Muscle of arm (tissue), 14 donors: ENCODE measurements around the gene CNR1. TPM values are rescaled to one million over a fixed set of nuclear protein-coding genes. Genes with fewer than 3 reads are reported as not detected.
"Not testable (repeated sequence)": the region's sequence is repeated elsewhere in the genome, so short reads cannot be mapped to it uniquely, and the experiment has no call there.

Source experiments
- DNase-seq: peaks from one replicate; pipeline ENCODE4 v3.0.0-alpha.2; 2013
- long read RNA-seq, 11 donors: transcript quantifications; one replicate each; lab custom pipeline, GENCODE V29; 2026
- polyA plus RNA-seq, 12 donors: library from polyadenylated mRNA; unstranded; fragments of 120-200 nt; gene quantifications; one replicate each; pipeline ENCODE4 v1.2.1, GENCODE V29; 2013; ENCODE audit not compliant: insufficient read length in 12 of 12

Gene CNR1
- 1 to 10 TPM in 2 of 12 donors, under 1 TPM in 9, not detected in 1; 0.20 to 2.4 (median 0.36) TPM for polyA plus RNA-seq
- long read RNA-seq, donor 1, full-length matches to known transcripts, result 12 of 12 reads
- long read RNA-seq, donor 1, partial matches to known transcripts, result 0 of 12 reads
- long read RNA-seq, donor 1, other reads (novel, unspliced or antisense), result 0 of 12 reads
- long read RNA-seq, donor 2, result 0 reads
- long read RNA-seq, donor 3, result 0 reads
- long read RNA-seq, donor 4, partial matches to known transcripts, result 0 of 1 reads
- long read RNA-seq, donor 4, other reads (novel, unspliced or antisense), result 0 of 1 reads
- long read RNA-seq, donor 5, result 0 reads
- long read RNA-seq, donor 6, result 0 reads
- long read RNA-seq, donor 7, result 0 reads
- long read RNA-seq, donor 8, result 0 reads
- long read RNA-seq, donor 9, full-length matches to known transcripts, result 1 of 1 reads
- long read RNA-seq, donor 9, partial matches to known transcripts, result 0 of 1 reads
- long read RNA-seq, donor 9, other reads (novel, unspliced or antisense), result 0 of 1 reads
- long read RNA-seq, donor 10, result 0 reads
- long read RNA-seq, donor 11, result 0 reads

DNA sequence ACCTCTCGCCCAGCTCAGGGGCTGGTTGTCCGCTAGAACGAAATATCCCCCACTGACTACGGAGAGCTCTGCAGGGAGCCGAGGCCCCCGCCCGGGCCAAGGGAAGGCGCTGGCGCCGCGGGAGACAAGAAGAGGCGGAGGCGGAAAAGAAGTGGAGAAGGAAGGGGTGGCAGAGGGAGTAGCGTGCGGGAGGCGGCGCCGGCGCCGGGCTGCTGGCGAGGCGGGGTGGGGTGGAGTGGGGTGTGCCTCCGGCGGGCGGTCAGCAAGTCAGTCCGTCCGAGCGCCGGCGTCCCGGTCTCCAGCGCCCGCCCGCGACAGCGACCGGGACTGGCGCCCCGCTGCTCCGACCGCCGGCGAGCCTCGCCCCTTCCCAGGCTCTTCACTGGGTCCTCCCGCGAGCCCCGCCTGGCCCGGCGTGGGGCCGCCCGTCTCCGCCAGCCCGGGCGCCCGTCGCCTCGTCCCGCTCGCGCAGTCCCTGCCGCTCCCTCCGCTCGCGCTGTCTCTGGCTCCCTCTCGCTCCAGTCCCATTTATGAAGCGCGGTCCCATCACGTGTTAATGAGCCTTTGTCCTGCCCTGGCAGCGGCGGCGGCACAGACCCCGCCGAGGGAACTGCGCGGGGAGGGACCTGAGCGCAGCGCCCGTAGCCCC lies at the start of gene CNR1:
TSS of gene CNR1 (minus strand) at position 504 of the 649 bp plus-strand sequence. CDS start 21,073 bp downstream, outside the sequence.
- DNase-seq, result peak; percentile 12

DNA sequence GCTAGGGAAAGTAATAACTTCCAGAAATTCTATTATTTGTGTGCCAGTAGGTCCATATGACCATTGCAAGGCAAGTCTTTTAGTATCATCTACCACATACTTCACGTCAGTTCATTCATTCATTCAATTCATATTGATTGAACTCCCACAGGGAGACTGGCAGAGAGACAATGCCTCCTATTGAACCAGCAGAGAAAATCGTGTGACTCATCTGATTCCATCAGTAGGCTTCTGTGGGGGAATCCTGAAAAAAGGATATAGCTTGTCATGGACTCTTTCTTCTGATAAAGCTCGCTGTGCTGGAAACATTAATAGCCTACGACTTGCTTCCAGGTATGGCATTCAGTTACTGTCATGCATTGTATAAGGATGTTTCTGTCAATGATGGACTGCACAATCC lies 45.3 kb upstream of the CNR1 start:
- DNase-seq, result no peak

GRCh38 chr6:88209301-88209700 lies 43.2 kb upstream of the CNR1 start:
- no peak for DNase-seq

- DNase-seq, result no peak
Measured at GRCh38 chr6:88208726-88209125, 42.6 kb upstream of the CNR1 start.

DNA sequence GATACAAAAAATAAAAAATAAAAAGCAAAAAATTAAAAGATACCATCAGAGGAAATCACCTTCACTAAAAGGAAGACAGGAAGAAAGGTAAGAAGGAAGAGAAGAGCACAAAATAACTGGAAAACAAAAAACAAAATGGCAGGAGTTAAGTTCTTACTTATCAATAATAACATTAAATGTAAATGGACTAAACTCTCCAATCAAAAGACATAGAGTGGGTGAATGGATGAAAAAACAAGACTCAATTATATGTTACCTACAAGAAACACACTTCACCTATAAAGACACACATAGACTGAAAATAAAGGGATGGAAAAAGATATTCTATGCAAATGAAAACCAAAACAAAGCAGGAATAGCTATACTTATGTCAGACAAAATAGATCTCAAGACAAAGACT lies 35.6 kb upstream of the CNR1 start:
- DNase-seq, result not testable (repeated sequence)

DNA sequence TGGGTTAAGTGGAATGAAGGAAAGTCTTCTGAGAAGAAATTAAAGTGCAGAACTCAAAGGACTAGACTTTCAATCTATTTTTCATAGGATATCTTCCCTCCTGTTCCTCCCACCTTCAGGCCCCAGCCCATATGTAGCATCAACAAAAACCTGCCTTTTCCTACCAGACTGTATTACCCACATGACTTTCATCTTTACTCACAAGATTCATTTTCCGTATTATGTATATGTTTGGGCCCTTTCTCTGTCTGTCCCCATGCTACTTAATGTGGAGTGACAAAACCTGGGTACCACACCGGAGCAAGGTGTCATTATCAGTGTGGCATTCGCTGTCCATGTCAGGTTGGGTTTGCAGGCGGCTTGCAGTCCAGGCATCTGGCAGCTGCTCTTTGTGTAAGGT lies 18.8 kb upstream of the CNR1 start:
- no peak for DNase-seq

GRCh38 chr6:88183471-88183870 lies 17.3 kb upstream of the CNR1 start:
- DNase-seq, result no peak

DNA sequence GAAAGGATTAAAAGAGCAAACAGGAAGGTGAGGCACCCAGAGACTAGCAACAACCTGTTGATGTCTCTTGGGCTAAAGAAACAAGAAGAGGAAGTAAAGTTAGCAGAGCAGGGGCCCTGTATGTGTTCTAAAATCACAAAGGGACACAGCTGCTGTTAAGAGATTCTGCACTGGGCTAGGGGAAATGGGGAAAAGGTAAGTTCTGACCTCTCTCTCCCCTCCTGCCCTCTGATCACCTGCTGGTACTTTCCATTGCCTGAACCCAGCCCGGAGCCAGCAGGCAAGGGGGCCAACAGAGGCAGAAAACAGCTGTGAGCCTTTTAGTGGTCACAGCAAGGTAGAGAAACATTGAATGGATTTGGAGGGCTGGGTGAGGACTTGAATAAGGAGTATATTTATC lies 13.5 kb upstream of the CNR1 start:
- DNase-seq, result no peak

DNA sequence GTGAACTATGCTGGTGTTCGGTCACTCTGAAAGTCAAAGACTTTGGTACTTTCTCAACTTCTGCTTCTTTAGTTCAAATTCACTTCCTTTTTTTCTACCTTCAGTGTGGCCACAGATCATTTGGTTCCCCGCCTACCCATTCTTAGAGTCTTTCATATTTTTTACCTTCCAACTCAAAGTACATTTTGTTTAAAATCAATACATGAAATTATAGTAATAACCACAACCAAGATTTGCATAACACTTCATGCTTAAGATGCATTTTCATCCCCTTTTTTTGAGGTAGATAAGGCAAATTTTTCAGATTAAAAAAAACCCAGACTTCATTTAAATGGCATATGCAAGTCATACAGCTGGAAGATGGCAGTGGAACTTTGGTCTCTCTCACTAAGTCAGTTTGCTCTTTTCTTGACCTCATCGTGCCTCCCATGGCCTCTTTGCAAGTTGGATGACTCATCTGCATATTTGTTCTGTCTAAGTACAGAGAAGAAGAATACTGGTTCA lies 11.9 kb upstream of the CNR1 start:
- DNase-seq, result no peak

DNA sequence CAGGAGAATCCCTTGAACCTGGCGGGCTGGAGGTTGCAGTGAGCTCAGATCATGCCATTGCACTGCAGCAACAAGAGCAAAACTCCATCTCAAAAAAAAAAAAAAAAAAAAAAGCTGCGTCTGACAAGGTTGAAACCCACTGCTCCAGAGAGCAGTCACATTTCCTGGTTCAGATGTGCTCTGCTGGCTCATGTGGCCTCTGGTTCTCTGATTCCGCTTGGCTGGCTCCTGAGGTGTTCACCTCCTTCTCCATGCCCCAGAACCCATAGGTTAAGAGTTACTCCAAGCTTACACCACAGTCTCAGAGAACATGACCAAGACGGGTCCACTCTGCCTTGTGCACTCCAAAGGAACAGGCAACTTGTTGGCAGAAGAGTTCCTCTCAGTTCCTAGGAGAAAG lies 8.8 kb upstream of the CNR1 start:
- no peak for DNase-seq

- DNase-seq, result no peak
Measured at GRCh38 chr6:88171312-88171711, 5.2 kb upstream of the CNR1 start.

DNA sequence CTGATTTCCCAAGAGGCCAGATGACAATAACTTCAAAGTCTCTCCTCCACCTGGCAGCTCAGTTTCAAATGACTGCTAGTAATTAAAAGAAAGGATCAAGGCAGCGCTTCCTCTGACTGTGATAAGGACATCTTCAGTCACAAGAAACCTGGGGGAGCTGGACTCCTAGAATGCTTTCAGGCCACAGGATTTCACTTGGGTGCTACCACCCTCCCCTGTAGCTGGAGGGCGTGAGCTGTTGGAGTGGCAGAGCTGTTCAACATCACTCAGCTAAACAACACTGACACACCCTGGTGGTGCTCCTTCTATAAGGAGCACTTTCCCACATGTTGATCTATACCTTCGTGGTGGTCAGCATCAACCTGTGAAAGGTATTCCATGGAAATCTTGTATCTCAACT lies 2.2 kb upstream of the CNR1 start:
- no peak for DNase-seq

DNA sequence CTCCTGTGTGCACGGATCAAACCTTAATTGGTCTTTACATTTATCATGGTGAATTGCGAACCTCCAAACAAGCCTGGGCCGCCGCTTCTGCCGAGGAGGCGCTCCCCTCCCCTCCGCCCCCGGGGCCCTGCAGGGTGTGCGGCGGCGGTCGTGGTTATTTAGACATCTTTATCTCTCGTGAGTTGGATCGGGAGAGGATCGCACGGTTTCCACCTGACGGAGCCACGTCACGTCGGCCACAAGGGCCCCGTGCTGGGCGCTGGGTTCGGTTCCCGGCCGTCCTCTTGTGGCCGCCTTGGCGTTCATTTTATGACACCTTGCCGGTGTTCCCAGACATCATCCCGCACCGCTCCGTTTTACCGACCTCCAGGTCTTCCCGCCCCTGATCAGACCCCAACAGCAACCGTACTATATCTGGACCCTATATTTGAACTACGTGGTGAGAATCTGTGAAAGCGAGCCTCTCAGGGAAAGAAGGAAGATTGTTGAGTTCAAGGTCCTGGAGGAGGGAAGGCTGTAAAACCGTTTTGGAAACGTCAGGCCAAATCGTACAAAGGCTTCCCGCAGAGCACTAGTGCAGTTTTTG lies 1.3 kb upstream of the CNR1 start:
- DNase-seq, result no peak

DNA sequence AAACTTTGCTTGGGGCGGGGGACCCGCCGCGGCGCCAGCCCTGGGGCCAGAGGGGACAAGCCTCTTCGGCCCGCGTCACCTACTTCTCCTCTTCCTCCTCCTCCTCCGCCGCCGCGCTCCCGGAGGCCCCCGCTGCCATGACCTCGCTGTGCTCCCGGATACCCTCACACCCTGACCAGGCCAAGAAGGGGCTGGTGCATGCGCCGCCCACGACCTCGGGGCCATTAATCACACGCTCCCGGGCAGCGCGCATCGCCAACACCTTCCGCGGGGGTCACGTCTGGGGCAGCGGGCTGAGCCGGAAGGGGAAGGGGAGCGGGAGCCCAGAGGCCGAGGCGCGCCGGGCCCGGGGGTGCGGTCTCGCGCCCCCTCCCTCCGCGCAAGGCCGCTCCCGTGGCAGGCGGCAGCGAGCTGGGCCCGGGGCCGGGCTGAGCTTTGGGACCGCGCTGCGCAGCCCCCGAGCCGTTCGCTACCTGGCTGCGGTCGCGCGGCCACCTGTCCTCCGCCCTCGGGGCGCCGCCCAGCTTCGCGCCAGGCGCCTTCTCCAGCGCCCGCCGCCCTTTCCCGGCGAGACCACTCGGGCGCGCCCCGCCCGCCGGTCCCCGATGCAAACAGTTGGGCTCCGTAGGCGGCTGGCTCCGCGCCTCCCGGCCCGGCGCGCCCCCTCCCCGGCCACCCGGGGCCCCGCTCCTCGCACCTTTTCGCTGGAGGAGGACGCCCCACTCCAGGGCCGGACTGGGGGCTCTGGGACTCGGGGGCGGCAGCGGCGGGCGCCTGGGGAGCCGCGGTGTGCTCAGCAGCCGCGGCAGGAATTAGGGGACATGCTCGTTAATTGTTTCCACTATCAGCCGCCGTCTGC lies 575 bp upstream of the CNR1 start:
- DNase-seq, result no peak

- DNase-seq, result peak; percentile 4
Measured at GRCh38 chr6:88165087-88165843, 882 bp downstream of the CNR1 start.

- no peak for DNase-seq
Measured at GRCh38 chr6:88164061-88164460, 2.1 kb downstream of the CNR1 start.

DNA sequence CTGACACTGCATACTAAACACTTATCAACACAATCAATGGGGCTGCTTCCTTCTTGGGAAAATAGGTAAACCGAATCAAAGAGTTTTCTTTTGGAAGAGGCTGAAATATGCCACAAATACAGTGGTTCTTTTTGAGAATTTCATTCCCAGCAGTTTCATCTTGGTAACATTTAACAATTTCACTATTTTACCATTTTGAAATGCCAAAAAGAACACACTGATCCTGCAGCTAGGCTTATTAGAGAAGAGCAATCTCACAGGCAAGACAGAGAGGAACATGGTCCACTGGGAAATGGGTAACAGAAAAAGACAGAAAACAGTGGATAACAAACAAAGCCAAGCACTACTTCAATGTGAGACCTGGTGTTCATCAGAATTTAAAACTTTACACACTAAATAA lies 2.5 kb downstream of the CNR1 start:
- DNase-seq, result no peak

- no peak for DNase-seq
Measured at GRCh38 chr6:88161940-88162339, 4.2 kb downstream of the CNR1 start.

DNA sequence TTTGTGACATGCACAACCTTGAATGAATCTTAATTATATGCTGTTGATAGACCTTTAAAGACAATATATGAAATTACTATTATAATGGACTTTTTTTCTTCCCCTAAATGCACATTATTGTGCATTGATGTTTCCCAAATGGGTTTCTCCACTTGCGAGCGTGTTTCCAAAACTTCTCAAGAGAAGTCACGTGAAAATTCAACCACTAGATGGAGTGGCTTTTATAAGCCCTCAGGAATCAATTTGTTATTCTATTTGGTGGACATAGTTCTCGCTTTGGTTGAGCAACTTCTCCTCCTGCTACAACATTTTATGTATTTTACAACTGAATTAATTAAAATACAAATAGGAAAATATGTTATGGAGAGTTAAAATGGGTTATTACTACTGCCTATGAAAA lies 9.0 kb downstream of the CNR1 start:
- DNase-seq, result no peak

DNA sequence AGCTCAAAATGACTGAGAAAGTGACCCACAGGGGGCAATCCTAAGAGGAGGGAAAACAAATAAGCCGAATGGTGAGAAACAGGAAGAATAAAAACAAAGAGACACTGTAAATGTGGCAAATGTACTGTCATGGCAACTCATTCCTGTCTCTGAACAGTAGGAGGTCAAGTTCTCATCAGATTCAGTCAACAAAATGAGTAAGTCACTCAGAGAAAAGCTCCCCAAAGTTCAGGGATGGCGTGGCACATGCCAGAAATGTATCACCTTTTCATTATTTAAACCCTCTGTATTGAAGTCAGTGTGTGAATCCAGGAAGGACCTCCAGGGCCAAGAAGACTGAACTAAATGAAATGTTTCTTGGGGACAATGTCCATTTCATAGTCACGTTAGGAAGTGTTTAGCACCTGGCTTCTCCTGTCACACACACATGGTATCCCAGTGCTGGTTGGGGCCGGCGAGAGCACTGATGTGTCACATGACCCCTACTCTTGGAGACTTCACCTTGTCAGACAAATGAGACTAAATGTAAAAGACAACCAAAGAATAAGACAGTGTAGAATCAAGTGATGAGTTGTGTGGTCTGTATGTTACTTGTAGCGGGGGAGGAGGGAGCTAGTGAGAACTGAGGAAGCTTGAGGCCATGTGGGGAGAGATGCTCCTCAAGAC lies 20.7 kb downstream of the CNR1 start:
- no peak for DNase-seq
